ENCODE data around the gene RPS6KB1.
"Not testable (repeated sequence)": the region's sequence is repeated elsewhere in the genome, so short reads cannot be mapped to it uniquely, and the experiment has no call there.

The RPS6KB1 gene

GRCh38 chr17:59954856-59955255, 61.9 kb downstream of the RPS6KB1 start:
- no peaks in the 10 kb centered on the region for H3K4me1 ChIP-seq (ENCODE audit: control insufficient read depth, insufficient read depth, low read length)
- no peak overlapping the region for H3K9ac ChIP-seq (ENCODE audit: low read depth, low read length)
- H3K9me3 ChIP-seq (replicated peaks; ENCODE audit: low read length) = no peaks in the 10 kb centered on the region
- H3K27me3 ChIP-seq (ENCODE audit: control insufficient read depth, insufficient read depth, low read length) = no peaks in the 10 kb centered on the region
- H3K4me3 ChIP-seq (ENCODE audit: low read length) = no peak overlapping the region
- no peak overlapping the region for H3K4me2 ChIP-seq (ENCODE audit: low read length)
- peaks cover 21% of the 10 kb centered on the region for H3K36me3 ChIP-seq (ENCODE audit: insufficient read depth, low read length)

GRCh38 chr17:59959574-59959973, 66.7 kb downstream of the RPS6KB1 start:
- H3K4me3 ChIP-seq (ENCODE audit: low read length); H3K4me2 ChIP-seq (ENCODE audit: low read length); H3K9me3 ChIP-seq (replicated peaks; ENCODE audit: low read length); H3K9ac ChIP-seq (ENCODE audit: low read depth, low read length); H3K27me3 ChIP-seq (ENCODE audit: control insufficient read depth, insufficient read depth, low read length): not testable (repeated sequence)
- Histone ChIP-seq H3K36me3 (ENCODE audit: insufficient read depth, low read length) (peaks cover 16% of the 10 kb centered on the region), H3K4me1 (ENCODE audit: control insufficient read depth, insufficient read depth, low read length) (peaks cover 11% of the 10 kb centered on the region)

GRCh38 chr17:59962739-59963318, 69.9 kb downstream of the RPS6KB1 start:
- H3K9ac ChIP-seq (ENCODE audit: low read depth, low read length) = no peak overlapping the region
- H3K4me3 ChIP-seq (ENCODE audit: low read length) = no peak overlapping the region

GRCh38 chr17:59963738-59964481, 71.0 kb downstream of the RPS6KB1 start:
- H3K36me3 ChIP-seq (ENCODE audit: insufficient read depth, low read length) = peaks cover 4% of the 10 kb centered on the region
- peaks cover 16% of the 10 kb centered on the region for H3K4me1 ChIP-seq (ENCODE audit: control insufficient read depth, insufficient read depth, low read length)
- H3K9ac ChIP-seq (ENCODE audit: low read depth, low read length) = peak overlapping the region; percentile 88
- H3K27me3 ChIP-seq (ENCODE audit: control insufficient read depth, insufficient read depth, low read length) = no peaks in the 10 kb centered on the region
- no peaks in the 10 kb centered on the region for H3K9me3 ChIP-seq (replicated peaks; ENCODE audit: low read length)
- peak overlapping the region; percentile 91 for H3K4me3 ChIP-seq (ENCODE audit: low read length)
- H3K4me2 ChIP-seq (ENCODE audit: low read length) = peak overlapping the region; percentile 90

More at GRCh38 chr17:59962739-59963318, 69.9 kb downstream of the RPS6KB1 start:
- H3K4me1 ChIP-seq (ENCODE audit: control insufficient read depth, insufficient read depth, low read length) = peaks cover 16% of the 10 kb centered on the region
- H3K27me3 ChIP-seq (ENCODE audit: control insufficient read depth, insufficient read depth, low read length) = no peaks in the 10 kb centered on the region
- peaks cover 4% of the 10 kb centered on the region for H3K36me3 ChIP-seq (ENCODE audit: insufficient read depth, low read length)
- no peaks in the 10 kb centered on the region for H3K9me3 ChIP-seq (replicated peaks; ENCODE audit: low read length)
- peak overlapping the region; percentile 90 for H3K4me2 ChIP-seq (ENCODE audit: low read length)

- H3K4me3 ChIP-seq (ENCODE audit: low read length) = peak within 1 kb of the TSS; percentile 91
- H3K9ac ChIP-seq (ENCODE audit: low read depth, low read length) = peak within 1 kb of the TSS; percentile 88
- H3K9me3 ChIP-seq (replicated peaks; ENCODE audit: low read length) = no peaks in the 10 kb centered on the region
- peaks cover 4% of the 10 kb centered on the region for H3K36me3 ChIP-seq (ENCODE audit: insufficient read depth, low read length)
- peak within 1 kb of the TSS; percentile 90 for H3K4me2 ChIP-seq (ENCODE audit: low read length)
- H3K4me1 ChIP-seq (ENCODE audit: control insufficient read depth, insufficient read depth, low read length) = peaks cover 16% of the 10 kb centered on the region
- H3K27me3 ChIP-seq (ENCODE audit: control insufficient read depth, insufficient read depth, low read length) = no peaks in the 10 kb centered on the region
Observed at GRCh38 chr17:59964482-59965328, 71.8 kb downstream of the RPS6KB1 start, which contains the start of gene RNFT1. RNFT1 (minus strand) TSS chr17:59964740; CDS start chr17:59964663, 77 bp downstream.

GRCh38 chr17:59971771-59972170, 78.8 kb downstream of the RPS6KB1 start:
- not testable (repeated sequence) for H3K9ac ChIP-seq (ENCODE audit: low read depth, low read length); H3K36me3 ChIP-seq (ENCODE audit: insufficient read depth, low read length); H3K4me2 ChIP-seq (ENCODE audit: low read length); H3K4me1 ChIP-seq (ENCODE audit: control insufficient read depth, insufficient read depth, low read length); H3K4me3 ChIP-seq (ENCODE audit: low read length); H3K27me3 ChIP-seq (ENCODE audit: control insufficient read depth, insufficient read depth, low read length); H3K9me3 ChIP-seq (replicated peaks; ENCODE audit: low read length)

- H3K9me3 ChIP-seq (replicated peaks; ENCODE audit: low read length) = no peaks in the 10 kb centered on the region
- no peak overlapping the region for H3K9ac ChIP-seq (ENCODE audit: low read depth, low read length)
- H3K27me3 ChIP-seq (ENCODE audit: control insufficient read depth, insufficient read depth, low read length) = peaks cover 3% of the 10 kb centered on the region
- no peaks in the 10 kb centered on the region for H3K4me1 ChIP-seq (ENCODE audit: control insufficient read depth, insufficient read depth, low read length)
- no peak overlapping the region for H3K4me3 ChIP-seq (ENCODE audit: low read length)
- no peaks in the 10 kb centered on the region for H3K36me3 ChIP-seq (ENCODE audit: insufficient read depth, low read length)
- H3K4me2 ChIP-seq (ENCODE audit: low read length) = no peak overlapping the region
Observed at GRCh38 chr17:59972778-59973177, 79.9 kb downstream of the RPS6KB1 start.

GRCh38 chr17:59973483-59973882, 80.6 kb downstream of the RPS6KB1 start:
- not testable (repeated sequence) for H3K4me2 ChIP-seq (ENCODE audit: low read length); H3K4me3 ChIP-seq (ENCODE audit: low read length); H3K27me3 ChIP-seq (ENCODE audit: control insufficient read depth, insufficient read depth, low read length); H3K36me3 ChIP-seq (ENCODE audit: insufficient read depth, low read length); H3K4me1 ChIP-seq (ENCODE audit: control insufficient read depth, insufficient read depth, low read length); H3K9ac ChIP-seq (ENCODE audit: low read depth, low read length); H3K9me3 ChIP-seq (replicated peaks; ENCODE audit: low read length)

GRCh38 chr17:59975166-59975565, 82.2 kb downstream of the RPS6KB1 start:
- not testable (repeated sequence) for H3K36me3 ChIP-seq (ENCODE audit: insufficient read depth, low read length); H3K27me3 ChIP-seq (ENCODE audit: control insufficient read depth, insufficient read depth, low read length); H3K4me3 ChIP-seq (ENCODE audit: low read length); H3K9ac ChIP-seq (ENCODE audit: low read depth, low read length); H3K9me3 ChIP-seq (replicated peaks; ENCODE audit: low read length); H3K4me2 ChIP-seq (ENCODE audit: low read length); H3K4me1 ChIP-seq (ENCODE audit: control insufficient read depth, insufficient read depth, low read length)

- not testable (repeated sequence) for H3K9ac ChIP-seq (ENCODE audit: low read depth, low read length); H3K36me3 ChIP-seq (ENCODE audit: insufficient read depth, low read length)
Observed at GRCh38 chr17:59996608-59997007, 103.7 kb downstream of the RPS6KB1 start.

More at GRCh38 chr17:59996608-59997007, 103.7 kb downstream of the RPS6KB1 start:
- H3K4me1 ChIP-seq (ENCODE audit: control insufficient read depth, insufficient read depth, low read length); H3K27me3 ChIP-seq (ENCODE audit: control insufficient read depth, insufficient read depth, low read length); H3K4me2 ChIP-seq (ENCODE audit: low read length); H3K9me3 ChIP-seq (replicated peaks; ENCODE audit: low read length); H3K4me3 ChIP-seq (ENCODE audit: low read length): not testable (repeated sequence)
